Tibial nerve (tissue), 4 donors: ENCODE measurements around the gene JAZF1.

Experiments used
- CTCF ChIP-seq, 5 experiments: fragments of 200-600 bp in 3 of 5; fragments of 450-650 bp in 2 of 5; sonication (generic) in 3 of 5; IDR thresholded peaks; one replicate each; pipeline ENCODE4 v1.5.1; 2016 to 2019; ENCODE audit warnings: antibody characterized with exemption in 5 of 5, mild to moderate bottlenecking in 3 of 5, moderate library complexity in 2 of 5
- EP300 ChIP-seq, 2 donors: sonication (generic); formaldehyde crosslinking; IDR thresholded peaks; one replicate each; pipeline ENCODE4 v1.6.1; 2017; ENCODE audit warnings: antibody characterized with exemption in 2 of 2, mild to moderate bottlenecking in 1 of 2
- POLR2A ChIP-seq, 2 donors: fragments of 450-650 bp; IDR thresholded peaks; one replicate each; pipeline ENCODE4 v1.6.1; 2017; ENCODE audit warnings: antibody characterized with exemption in 2 of 2, mild to moderate bottlenecking in 2 of 2, moderate library complexity in 2 of 2

- TF ChIP-seq CTCF (IDR thresholded peaks at IDR 0.05) (no peak), POLR2A (IDR thresholded peaks at IDR 0.05) (no peak), EP300 (IDR thresholded peaks at IDR 0.05) (no peak)
Observed at GRCh38 chr7:27930910-27931476, 249.6 kb downstream of the JAZF1 start.
